Bone marrow (tissue), 2 donors: ENCODE measurements around the gene NME8.

Source experiments
- DNase-seq, 2 donors: peaks; one replicate each; lab custom pipeline; 2025; lab: John Stamatoyannopoulos, UW

The NME8 gene

DNA sequence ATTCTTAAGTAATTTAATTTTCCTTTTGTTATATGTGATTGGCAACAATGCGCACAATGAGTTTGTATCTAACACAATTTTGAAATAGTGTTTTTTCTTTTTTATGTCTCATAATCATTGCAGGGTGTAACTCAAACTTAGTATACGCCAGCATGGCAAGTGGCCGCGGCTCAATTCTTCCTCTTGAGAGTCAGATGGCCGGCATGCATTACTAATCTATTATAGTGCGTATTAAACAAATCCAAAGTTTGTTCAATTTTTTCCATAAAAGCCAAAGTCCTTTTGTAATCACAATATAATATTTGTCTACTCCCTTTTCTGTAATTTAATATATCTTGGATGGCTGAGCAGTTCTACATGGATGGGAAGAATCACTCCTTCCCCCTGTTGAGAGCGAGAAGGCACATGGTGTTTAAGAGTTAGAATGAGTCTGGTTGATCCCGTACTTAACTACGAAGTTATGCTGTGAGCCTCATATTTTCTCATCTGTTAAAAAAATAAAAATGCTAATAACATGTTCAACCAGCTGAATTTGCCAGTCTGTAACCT, 84.7 kb downstream of the NME8 start:
- DNase-seq = no peak

DNA sequence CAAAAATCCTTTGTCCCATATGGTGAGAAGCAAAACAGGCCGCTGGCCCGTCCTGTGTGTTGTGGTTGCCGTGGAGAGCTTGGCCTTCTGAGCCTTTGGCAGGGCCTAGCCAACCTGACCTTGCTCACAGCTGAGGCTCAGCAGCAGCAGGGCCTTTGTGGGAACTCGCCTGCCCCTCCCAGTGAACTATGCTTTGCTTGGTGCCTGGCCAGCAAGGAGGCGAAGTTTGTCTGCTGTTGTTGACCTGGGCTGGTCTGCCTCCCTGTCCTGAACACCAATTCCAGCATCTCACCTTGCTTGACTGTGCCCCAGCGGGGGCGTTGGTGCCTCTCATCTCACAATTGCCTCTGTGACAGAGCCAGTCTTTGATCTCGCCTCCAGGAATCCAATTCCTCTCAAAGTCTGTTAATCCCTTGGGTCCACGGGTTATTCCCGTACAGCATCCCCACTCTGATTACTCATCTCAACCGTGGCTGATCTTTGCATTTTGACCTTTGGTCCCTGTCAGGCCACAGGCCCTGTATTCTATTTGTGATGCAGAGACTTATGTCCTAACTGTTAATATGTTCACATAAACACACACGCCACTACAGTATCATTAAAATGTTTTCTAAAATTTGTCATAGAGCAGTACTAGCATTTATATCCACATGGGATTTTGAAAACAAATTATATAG, 94.7 kb downstream of the NME8 start:
- no peak for DNase-seq

DNA sequence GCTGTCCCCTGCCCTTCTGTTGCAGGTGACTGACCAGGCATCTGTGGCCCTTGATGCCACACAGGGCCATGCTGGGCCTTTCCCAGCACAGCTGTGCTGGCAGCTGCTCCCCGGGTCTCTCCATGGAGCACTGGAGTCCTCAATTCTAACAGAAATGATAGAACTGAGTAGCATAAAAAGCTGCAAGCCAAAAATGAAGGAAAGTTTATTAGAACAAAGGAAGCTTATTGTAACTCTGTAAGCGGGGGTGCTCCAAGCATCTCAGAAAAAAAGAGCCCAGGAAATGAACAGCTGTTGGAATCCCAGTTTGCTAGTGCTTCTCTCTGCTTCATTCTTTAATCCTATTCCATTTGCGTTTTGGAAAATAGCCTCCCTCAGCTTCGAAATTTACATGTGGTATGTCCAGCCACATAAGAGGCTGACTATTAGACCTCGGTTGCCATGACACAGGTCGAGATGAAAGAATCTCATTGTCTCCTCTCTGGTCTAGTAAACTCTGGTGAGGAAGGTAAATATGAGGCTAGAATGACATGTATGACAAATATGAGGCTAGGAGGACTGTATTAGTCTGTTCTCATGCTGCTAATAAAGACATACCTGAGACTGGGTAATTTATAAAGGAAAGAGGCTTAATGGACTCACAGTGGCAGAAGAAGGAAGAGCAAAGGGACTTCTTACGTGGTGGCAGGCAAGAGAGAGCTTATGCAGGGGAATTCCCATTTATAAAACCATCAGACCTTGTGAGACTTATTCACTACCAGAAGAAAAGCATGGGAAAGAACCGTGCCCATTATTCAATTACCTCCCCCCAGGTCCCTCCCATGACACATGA, 95.7 kb downstream of the NME8 start:
- no peak for DNase-seq

DNA sequence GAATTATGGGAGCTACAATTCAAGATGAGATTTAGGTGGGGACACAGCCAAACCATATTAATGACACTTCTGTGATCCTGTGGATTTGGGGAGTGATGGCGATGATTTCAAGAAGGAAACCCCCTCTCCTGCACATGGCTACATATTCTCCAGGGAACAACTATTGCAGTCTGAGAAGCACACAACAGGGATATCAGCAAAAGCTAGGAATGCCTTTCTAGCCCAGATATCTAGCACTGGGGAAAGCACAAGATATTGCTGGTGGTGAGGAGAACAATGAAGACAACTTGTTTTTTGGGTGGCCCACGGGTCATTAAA, 96.3 kb downstream of the NME8 start:
- DNase-seq = no peak

DNA sequence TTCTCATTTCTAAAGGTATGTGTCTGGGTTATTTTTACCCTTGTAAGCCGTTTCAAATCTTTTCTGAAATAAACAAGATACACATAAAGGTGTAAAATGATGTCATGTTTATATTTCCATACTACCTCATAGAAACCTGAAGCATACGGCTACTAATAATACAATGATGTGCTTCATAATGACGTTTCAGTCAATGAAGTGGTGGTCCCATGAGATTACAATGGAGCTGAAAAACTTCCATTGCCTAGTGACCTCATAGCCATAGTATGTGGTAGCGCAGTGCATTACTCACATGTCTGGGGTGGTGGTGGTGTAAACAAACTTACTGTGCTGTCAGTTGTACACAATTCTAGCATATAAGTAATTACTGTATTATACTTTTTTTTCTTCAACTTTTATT, 96.9 kb downstream of the NME8 start:
- no peak for DNase-seq

DNA sequence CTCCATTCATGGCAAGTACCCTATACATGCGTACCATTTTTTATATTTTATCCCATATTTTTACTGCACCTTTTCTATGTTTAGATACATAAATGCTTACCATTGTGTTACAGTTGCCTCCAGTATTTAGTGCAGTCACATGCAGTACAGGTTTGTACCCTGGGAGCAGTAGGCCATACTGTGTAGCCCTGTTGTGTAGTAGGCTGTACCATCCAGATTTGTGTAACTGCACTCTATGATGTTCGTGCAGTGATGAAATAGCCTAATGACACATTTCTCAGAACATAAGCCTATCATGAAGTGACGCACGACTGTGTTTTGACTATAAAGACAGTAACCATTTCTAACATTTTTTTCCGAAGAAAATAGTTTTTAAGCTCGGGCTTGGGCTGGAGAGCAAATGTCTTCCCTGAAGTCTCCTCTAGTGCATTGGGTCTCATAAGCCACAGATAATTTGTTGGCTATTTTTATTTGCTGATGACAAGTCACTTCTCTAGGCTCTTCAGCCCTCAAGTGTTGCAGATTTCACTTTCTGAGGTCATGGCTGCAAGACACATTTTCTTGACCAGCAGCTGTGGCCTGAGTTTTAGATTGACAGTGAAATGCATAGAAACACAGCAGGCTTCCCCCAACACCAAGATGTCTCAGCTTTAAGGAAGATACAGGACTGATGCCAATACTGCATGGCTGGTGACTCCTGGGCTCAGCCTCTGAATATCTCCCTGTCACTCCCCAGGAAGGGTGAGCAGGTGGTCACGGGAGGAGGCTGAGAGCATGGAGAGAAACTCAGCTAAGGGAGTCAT, 98.9 kb downstream of the NME8 start:
- no peak for DNase-seq

DNA sequence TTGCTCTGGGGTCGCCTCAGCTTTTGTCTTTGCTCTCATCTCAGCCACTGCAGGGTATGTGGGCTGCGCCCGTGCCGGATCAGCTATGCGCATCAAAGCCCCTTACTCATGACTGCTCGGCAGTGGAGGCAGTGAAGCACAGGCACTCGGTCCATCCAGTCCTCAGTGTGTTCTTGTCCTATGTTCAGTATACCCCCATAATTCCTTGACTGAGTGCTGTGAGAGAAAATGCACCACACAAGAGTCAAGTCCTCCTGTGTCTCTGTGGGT, 99.5 kb downstream of the NME8 start:
- DNase-seq = no peak
